Ramos (cell line): ENCODE measurements around the gene DIAPH3.

ENCODE experiments used
- in situ Hi-C: fragments of 300-500 bp; cut with MboI; formaldehyde crosslinking; loops from one replicate; pipeline ENCODE4 v1.14.3; 2022; ENCODE audit warnings: low sequenced_read_pairs; ENCODE audit not compliant: unreplicated experiment

Gene DIAPH3

DNA sequence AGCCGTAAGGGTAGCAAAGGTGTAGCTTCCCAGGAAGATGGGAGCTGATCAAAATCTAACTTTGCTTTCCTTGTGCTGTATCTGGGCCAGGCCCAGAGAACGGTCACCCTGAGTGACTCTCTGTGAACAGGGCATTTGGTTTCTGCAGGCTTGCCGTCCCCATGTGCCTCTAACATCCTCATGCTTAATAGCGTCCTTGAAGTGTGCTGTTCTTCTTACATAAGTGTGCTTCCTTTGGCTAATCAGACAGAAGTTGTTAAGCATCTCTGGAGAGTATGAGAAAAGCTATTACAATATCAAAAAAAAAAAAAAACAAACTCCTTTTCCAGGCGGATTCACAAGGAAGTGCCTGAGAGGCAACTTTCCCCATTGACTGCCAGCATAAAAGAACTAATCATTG, 503.7 kb downstream of the DIAPH3 start:
- in situ Hi-C loops, result no loop called here

DNA sequence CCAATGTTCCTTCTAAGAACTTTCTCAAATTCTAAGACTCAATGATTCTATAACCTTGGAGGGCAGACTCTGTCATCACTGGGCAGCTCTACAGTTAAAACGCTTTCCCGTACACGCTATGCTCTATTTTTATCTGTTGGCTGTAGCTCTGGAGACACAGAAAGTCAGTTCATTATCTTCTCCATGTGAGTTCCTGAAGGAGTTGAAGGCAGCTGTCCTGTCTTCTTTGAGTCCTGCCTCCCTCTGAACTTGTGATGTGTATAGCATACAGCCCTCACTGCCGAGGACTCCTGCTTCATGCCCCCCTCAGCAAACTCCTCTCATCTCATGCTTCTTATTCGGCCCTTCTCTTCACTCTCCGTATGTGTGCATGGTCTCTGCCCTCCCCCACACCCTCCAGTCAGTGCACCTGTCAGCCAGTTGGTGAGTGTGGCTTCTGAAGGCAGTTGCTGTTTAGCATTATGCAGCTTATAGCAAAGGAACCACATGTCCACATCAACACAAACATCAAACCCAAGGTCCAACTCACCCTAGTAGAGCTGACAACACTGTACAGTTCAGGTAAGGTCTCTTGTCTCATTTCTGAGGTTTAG, 504.9 kb downstream of the DIAPH3 start:
- in situ Hi-C loops, result no loop called here

DNA sequence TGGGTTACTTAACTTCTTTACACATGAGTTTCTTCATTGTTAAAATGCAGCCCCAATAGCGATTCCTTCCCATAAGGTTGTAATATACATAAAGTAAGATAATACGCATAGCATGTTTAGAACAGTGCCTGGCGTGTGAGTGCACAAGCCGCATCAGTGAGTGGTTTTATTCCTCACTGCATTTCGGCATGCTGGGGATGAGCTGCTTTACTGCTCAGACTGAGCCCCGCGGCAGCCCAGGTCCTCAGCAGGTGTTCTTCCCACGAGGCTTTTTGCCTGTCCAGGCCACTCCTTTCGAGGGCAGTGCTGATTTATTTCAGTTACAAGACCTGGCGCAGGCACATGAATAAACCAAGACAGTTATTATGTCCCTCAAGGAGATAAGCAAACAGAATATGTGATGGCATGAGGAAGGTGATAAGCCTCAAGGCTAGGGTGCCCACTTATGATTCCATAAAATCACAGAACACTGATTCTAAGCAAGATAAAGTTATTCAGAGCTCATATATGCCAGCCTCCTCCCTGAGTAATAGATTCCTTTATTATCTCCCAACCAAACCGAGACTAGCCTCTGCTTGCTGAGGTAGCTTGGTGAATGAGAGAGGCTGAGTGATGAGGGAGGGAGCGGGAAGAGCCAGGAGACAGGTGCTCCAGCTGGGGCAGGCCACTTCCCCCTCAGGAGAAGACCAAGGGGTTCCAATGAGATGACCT, 505.5 kb downstream of the DIAPH3 start:
- in situ Hi-C loops, result no loop called here

DNA sequence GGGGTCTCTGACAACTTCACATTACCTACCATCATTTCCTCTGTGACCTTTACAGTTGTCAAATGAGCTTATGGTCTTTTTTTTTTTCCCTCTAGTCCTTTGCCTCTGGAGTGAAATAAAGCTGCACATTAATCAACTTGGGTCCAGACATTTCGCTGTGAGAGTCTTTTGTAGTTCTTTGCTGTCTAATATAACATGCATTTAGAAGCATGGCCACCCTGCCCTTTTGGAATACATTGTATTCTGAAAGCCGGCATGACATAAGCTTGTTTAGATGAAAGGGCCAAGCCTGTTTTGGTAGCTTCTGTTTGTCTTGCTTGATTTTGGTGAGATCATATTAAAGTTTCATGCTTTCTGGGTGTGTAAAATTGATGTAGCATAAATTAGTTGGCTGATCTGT, 509.8 kb downstream of the DIAPH3 start:
- in situ Hi-C loops, result no loop called here

DNA sequence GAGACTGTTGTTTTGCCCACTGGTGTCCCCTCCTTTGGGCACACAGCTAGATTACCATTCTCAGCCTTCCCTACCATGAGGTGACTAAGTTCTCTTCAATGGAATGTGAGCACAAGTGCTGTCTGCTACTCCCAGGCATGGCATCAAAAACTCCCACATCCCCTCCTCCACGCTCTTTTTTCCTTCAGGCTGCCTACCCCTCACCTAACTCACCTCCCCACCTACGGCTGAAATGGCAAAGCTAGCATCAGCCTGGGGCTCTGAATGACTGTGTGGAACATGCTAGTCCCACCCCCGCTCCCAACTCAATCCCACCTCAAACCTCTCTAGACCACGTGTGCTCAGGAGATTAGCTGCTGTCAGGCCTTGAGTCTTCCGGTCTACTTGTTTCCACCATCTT, 512.2 kb downstream of the DIAPH3 start:
- in situ Hi-C loops, result no loop called here

DNA sequence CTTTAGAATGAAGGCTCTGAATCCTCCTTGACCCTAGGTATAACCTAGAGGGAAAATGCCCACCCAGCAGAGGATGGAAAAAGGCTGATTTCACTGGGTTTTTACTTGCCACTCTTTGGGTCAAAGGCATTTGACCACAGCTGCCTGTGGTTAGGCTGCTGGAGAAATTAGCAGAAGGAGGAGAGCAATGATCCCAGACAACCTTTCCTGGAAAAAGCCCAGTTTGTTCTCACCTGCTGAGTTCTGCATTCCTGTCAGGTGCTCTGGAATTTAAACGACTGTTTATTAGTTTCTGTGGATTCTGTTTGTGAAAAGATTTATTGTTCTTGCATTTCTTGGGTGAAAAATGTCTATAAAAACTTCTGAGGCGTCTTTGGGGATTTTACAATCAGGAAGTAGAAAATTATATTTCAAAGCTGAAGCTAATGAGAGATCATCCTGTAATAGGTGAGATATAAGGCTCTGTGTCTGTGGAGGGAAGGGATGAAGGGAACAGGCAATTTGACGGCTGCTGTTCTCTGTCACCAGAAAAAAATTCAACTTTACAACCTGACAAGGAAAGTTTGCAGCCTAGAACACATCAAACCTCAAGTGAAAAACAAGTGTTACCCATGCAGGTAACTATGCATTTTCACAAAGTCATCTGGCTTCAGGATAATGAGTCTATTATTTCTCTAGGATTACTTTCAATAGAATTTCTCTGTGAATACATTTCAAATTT, 519.7 kb downstream of the DIAPH3 start:
- in situ Hi-C loops, result no loop called here

DNA sequence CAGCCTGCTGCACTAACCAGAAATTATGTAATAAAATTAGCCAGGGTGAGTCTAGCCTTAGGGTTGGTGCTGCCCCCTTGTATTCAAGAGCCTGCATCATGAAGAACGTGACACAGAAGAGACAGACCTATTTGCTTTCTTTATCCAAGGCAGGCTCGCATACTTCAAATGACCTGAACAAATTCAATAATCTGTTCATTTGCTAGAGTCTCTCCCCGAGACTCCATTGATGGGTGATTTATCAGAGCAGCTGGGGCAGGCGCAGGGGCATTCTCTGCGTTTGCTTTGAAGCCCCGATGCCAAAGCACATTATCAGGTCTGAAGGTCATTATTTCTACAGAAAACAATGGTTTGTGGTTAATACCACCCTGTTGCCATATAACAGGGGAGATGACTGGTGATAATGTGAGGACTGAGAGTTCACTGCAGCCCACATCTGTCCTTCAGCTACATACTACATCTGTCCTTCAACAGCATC, 520.3 kb downstream of the DIAPH3 start:
- in situ Hi-C loops, result no loop called here

DNA sequence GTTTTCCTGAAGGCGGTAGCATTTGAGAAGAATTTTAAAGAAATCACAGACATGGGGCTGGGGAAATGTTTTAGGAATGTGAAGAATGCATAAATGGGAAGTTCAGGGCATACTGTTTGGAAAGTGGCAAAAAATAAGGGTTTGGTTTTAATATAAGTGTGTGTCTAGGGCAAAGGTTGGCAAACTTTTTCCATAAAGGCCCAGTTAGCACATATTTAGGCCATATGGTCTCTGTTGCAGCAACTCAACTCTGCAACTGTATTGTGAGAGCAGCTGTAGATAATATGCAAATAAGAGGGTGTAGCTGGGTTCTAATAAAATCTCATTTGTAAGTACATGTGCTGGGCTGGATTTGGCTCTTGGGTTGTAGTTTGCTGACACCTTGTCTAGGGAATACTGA, 521.9 kb downstream of the DIAPH3 start:
- in situ Hi-C loops, result no loop called here

DNA sequence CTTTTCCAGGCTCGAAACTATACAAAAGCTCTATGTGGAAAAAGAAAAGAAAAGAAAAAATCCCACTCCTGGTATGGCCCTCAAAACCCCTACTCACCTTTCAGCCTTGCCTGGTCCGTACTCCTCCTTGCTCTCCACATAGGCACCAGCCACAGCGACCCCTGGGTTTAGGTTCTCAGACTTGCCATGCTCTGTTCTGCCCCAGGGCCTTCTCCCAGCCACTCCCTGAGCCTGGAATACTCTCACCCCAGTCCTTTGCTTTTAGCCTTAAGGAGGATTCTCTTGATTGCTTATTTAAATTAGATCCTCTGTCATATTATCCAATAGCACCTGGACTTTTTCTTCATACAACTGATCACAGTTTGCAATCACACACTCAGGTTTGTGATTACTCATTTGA, 522.5 kb downstream of the DIAPH3 start:
- in situ Hi-C loops, result no loop called here

DNA sequence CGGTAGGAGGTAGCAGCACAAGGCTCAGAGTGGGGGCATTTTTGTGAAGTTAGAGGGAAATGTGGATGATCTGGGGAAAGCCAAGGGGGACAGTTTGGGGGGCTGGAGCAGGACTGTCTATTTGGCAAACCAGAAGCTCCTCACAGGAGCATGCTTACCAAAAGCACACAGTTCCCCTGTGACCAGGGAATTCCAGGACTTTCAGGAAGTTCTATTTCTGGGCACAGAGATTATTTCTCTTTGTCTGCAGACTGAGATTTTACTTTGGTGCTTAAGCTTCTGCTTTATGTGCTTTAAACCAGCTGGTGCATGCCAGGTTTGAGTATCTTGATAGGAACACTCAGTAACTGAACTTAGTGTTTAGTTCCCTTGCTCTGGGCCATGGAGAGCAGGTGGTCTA, 525.3 kb downstream of the DIAPH3 start:
- in situ Hi-C loops, result no loop called here

DNA sequence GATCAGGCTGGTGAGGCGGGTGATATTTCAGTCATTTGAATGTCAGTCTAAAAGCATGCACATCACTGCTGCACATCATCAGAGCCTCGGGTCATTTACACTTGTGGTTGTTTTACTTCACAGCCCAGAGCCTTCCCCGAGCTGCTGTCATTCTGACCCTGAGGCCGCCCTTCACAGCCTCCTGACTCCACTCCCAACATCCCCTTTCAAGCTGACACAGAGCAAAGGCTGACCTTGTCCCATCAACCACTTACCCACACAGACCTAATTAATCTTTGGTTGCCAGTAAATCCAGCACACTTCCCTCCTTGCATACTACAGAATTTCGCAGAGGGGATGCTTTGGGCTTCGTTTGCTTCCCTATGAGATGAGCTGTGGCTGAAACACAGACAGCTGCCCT, 528.1 kb downstream of the DIAPH3 start:
- in situ Hi-C loops, result no loop called here

DNA sequence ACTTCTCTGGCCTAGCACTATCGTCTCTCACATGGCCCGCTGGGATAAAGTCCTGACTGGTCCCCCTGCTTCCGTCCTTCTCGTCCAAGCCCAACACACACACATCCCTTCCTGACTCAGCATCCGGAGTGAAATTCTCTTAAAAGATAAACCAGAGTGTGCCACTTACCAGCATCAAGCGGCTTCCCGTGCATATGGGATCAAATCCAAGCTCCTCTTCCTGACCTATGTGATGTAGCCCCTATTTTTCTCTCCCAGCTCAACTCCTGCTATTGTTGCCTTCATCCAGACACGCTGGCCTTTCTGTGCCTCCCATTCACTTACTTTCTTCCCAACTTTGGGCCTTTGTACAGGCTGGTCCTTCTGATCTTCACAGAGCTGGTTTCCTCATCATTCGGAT, 530.4 kb downstream of the DIAPH3 start:
- in situ Hi-C loops, result no loop called here

DNA sequence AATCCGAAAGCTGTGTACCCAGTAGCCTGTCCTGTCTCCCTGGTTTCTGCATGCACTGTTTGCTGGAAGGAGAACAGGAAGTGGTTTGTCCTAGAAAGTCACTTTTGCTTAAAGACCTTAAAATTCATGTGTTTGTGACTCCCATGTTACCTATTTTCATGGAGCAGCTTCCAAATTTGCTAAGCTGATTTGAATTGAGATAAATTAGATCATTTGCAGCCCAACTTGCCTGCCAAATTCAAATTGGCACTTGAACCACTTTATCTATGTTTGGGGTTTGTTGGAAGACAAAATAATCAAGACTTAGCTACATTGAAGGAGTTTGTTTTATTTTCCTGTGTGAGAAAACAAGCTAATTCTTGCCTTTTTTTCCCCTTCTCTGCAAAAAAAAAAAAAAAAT, 532.5 kb downstream of the DIAPH3 start:
- in situ Hi-C loops, result no loop called here

DNA sequence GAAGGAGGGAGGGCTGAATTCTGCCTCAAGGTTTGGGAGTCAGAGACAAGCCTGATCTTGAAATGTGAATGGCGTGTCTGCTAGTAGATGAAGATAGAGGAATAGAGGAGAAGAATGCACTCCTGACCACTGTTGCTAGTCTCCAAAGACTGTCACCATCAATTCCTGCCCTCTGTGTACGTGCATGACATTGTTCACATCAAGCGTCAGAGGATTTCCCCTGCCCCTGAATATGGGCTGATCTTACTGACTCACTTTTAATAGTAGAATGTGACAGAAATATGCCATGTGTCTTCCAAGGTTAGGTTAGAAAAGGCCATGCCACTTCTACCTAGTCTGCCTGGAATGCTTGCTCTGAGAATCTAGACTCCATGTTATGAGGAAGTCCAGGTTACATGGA, 538.6 kb downstream of the DIAPH3 start:
- in situ Hi-C loops, result no loop called here

DNA sequence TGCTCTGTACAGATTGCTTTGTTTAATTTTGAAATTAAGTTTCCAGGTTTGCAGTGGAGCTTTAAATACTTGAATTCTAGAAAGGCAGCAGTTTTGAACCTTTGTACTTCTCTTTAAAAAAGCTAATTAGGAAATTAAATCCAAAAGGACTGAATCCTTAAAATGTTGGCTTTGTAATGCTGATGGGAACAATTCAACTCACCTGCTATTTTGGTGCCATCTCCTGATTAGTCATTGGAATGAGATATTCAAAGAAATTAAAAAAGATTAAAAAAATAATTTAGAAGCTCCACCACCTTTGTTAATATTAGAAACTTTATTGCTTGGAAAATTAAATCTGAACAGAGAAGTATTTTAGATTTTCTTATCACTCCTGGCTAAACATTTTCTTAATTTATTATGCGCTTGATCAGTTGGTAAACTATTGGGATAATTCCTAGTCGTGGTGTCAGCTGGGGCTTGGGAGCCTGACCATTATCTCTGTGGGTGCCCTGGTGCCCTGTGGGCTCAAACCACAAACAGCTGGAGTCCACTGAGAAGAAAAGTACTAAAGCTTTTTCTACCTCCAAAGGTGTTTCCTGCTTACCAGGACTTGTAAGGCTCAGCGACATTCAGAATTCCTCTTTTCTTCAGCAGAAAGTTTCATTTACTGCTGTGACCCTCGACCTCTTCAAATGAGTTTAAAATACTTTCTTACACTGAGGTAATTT, 540.4 kb downstream of the DIAPH3 start:
- in situ Hi-C loops, result no loop called here

DNA sequence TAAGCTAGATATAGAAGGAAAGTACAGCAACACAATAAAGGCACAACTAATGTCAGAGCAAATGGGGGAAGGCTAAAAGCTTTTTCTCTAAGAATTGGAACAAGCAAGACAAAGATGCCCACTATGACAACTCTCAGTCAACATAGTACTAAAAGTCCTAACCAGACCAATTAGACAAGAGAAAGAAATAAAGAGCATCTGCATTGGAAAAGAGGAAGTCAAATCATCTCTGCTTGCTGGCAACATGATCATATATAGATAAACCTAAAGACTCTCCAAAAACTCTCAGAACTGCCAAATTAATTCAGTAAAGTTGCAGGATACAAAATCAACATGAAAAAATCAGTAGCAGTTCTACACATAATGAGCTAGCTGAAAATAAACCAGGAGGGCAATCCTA, 542.0 kb downstream of the DIAPH3 start:
- in situ Hi-C loops, result no loop called here
